HepG2 (cell line): ENCODE measurements around the gene C20orf144. TPM values are rescaled to one million over a fixed set of nuclear protein-coding genes. Genes with fewer than 3 reads are reported as not detected.

ENCODE experiments used
- CEBPB ChIP-seq: IDR thresholded peaks from 2 replicates; pipeline ENCODE4 v1.6.1; 2011; ENCODE audit warnings: low read depth, low read length, improper control_type of control experiment, borderline replicate concordance
- FOXA1 ChIP-seq, 2 experiments: fragments of 450-650 bp in 1 of 2; sonication (generic) in 1 of 2; formaldehyde crosslinking in 1 of 2; IDR thresholded peaks; 2 replicates each; pipeline versions ENCODE4 v1.4.0 to v1.6.1; 2016 to 2020; ENCODE audit warnings: missing genetic modification reagents in 1 of 2
- GLI4 ChIP-seq: sonication (generic); formaldehyde crosslinking; IDR thresholded peaks from 2 replicates; pipeline ENCODE4 v1.5.1; 2020; ENCODE audit warnings: missing genetic modification reagents, mild to moderate bottlenecking, moderate library complexity, borderline replicate concordance
- KDM4B ChIP-seq: sonication (generic); formaldehyde crosslinking; IDR thresholded peaks from 2 replicates; pipeline ENCODE4 v1.4.0; 2020; ENCODE audit warnings: missing genetic modification reagents
- MBD4 ChIP-seq: IDR thresholded peaks from 2 replicates; pipeline ENCODE4 v1.6.1; 2012; ENCODE audit warnings: low read length, inconsistent platforms, borderline replicate concordance
- MXD4 ChIP-seq: IDR thresholded peaks from 2 replicates; pipeline ENCODE4 v1.6.1; 2016; ENCODE audit warnings: mild to moderate bottlenecking, missing biosample characterization, missing genetic modification reagents
- MXI1 ChIP-seq: IDR thresholded peaks from 3 replicates; pipeline ENCODE4 v1.6.1; 2012; ENCODE audit warnings: low read depth, low read length, inconsistent platforms, borderline replicate concordance
- NFRKB ChIP-seq: fragments of 450-650 bp; IDR thresholded peaks from 2 replicates; pipeline ENCODE4 v1.6.1; 2017
- NR2C2 ChIP-seq: sonication (generic); formaldehyde crosslinking; IDR thresholded peaks from 2 replicates; pipeline ENCODE4 v1.4.0; 2020; ENCODE audit warnings: missing genetic modification reagents, mild to moderate bottlenecking, moderate library complexity, borderline replicate concordance
- POLR2A ChIP-seq, 2 experiments: IDR thresholded peaks; 2 replicates each; pipeline ENCODE4 v1.6.1; 2011; ENCODE audit warnings: low read depth in 2 of 2, low read length in 2 of 2, mild to moderate bottlenecking in 1 of 2, moderate library complexity in 1 of 2; ENCODE audit not compliant: insufficient read depth in 1 of 2
- TGIF2 ChIP-seq: IDR thresholded peaks from 2 replicates; pipeline ENCODE4 v1.6.1; 2016; ENCODE audit warnings: control low read depth, missing compliant biosample characterization
- TSC22D2 ChIP-seq: sonication (generic); formaldehyde crosslinking; IDR thresholded peaks from 2 replicates; pipeline ENCODE4 v1.5.1; 2020; ENCODE audit warnings: missing genetic modification reagents, mild to moderate bottlenecking, borderline replicate concordance
- ZNF350 ChIP-seq: sonication (generic); formaldehyde crosslinking; IDR thresholded peaks from 2 replicates; pipeline ENCODE4 v1.4.0; 2020; ENCODE audit warnings: mild to moderate bottlenecking, low read depth, missing genetic modification reagents, borderline replicate concordance
- ZNF431 ChIP-seq: sonication (generic); formaldehyde crosslinking; IDR thresholded peaks from 2 replicates; pipeline ENCODE4 v1.9.0; 2022; ENCODE audit warnings: missing genetic modification reagents, low read depth, mild to moderate bottlenecking, borderline replicate concordance
- ZNF616 ChIP-seq: sonication (generic); formaldehyde crosslinking; IDR thresholded peaks from 2 replicates; pipeline ENCODE4 v1.5.0; 2020; ENCODE audit warnings: low read depth, mild to moderate bottlenecking, missing genetic modification reagents
- ZNF878 ChIP-seq: sonication (generic); formaldehyde crosslinking; IDR thresholded peaks from 2 replicates; pipeline ENCODE4 v1.8.1; 2023; ENCODE audit warnings: mild to moderate bottlenecking, missing genetic modification reagents, moderate library complexity
- polyA plus RNA-seq, 8 experiments: library from polyadenylated mRNA; depleted of rRNA in 3 of 8; stranded (reverse) in 7 of 8; unstranded in 1 of 8; fragments of >200 nt; fragmentation: Illumina TruSeq in 4 of 8; extraction: Trizol in 4 of 8; gene quantifications; 2 replicates each; pipeline versions ENCODE4 v1.2.1 to v1.2.3, GENCODE V29; 2011 to 2016; ENCODE audit warnings: low read depth in 4 of 8, missing spikeins in 1 of 8, mixed read lengths in 1 of 8; ENCODE audit not compliant: insufficient read depth in 1 of 8
- total RNA-seq, 5 experiments: library from RNA; depleted of rRNA; stranded (reverse); fragments of >200 nt; fragmentation: Illumina TruSeq; extraction: Trizol; gene quantifications; 2 replicates each; pipeline ENCODE4 v1.2.3, GENCODE V29; 2016; ENCODE audit warnings: low read depth in 1 of 5
- TF ChIP-seq, protein P1 (sequence below): sonication (generic); formaldehyde crosslinking; IDR thresholded peaks from 2 replicates; pipeline ENCODE4 v1.4.0; 2020; ENCODE audit warnings: missing genetic modification reagents, borderline replicate concordance
- TF ChIP-seq, protein P2 (sequence below): sonication (generic); formaldehyde crosslinking; IDR thresholded peaks from 2 replicates; pipeline ENCODE4 v1.5.0; 2020; ENCODE audit warnings: missing genetic modification reagents, mild to moderate bottlenecking, borderline replicate concordance
- TF ChIP-seq, protein P3 (sequence below): IDR thresholded peaks from 2 replicates; pipeline ENCODE4 v1.6.1; 2016; ENCODE audit warnings: mild to moderate bottlenecking
- TF ChIP-seq, protein P4 (sequence below): sonication (generic); formaldehyde crosslinking; IDR thresholded peaks from 2 replicates; pipeline ENCODE4 v1.5.0; 2020; ENCODE audit warnings: mild to moderate bottlenecking, low read depth, missing genetic modification reagents, borderline replicate concordance
- TF ChIP-seq, protein P5 (sequence below): sonication (generic); formaldehyde crosslinking; IDR thresholded peaks from 2 replicates; pipeline ENCODE4 v1.4.0; 2020; ENCODE audit warnings: missing genetic modification reagents, mild to moderate bottlenecking, borderline replicate concordance

C20orf144 gene
- total and polyA plus RNA-seq, 2 of the 13 experiments (the other 11 are each of a cell fraction or from before 2014, with no cell fraction given): 0.09 to 0.16 TPM

DNA sequence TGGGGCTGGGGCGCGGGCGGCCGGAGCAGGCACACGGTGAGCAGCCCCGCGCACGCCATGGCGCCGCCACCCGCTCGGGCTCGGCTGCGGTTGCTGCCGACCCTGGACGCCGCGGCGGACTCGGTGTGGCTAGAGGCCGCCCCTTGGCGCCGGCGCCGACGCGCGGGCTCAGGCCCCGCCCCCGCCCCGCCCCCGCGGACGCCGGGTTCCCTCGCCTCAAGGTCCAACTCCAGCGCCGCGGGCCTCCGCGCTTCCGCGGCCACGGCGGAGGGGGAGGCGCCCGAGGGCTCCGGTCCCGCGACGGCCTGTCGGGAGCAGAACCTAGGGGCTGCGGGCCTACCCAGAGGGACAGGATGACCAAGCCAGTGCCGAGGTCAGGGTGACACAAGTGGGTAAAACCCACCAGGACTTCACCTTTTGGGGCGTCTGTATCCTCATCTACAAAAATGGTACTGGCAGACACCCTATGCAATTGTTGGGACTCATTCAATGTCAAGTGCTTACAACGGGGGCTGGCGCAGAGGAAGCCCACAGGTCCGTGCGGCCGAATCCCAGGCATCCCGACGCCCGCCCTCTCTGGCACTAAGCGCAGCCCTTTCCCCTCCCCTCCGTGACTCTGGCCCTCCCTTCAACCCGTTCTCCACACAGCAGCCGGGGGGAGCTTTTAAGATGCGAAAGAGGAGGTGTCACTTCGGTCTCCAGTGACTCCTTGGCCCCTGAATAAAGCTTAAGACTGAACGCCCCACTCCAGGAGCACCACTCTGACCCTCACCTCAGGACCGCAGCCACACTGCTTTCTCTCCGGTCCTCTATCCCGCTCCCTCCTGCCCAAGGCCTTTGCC, 12.4 kb downstream of the C20orf144 start, which contains the start of gene NECAB3 (continued):
- peak; percentile 87; the same call in 2 of the 3 replicates for TF ChIP-seq MXI1
- TF ChIP-seq, protein P1, sequence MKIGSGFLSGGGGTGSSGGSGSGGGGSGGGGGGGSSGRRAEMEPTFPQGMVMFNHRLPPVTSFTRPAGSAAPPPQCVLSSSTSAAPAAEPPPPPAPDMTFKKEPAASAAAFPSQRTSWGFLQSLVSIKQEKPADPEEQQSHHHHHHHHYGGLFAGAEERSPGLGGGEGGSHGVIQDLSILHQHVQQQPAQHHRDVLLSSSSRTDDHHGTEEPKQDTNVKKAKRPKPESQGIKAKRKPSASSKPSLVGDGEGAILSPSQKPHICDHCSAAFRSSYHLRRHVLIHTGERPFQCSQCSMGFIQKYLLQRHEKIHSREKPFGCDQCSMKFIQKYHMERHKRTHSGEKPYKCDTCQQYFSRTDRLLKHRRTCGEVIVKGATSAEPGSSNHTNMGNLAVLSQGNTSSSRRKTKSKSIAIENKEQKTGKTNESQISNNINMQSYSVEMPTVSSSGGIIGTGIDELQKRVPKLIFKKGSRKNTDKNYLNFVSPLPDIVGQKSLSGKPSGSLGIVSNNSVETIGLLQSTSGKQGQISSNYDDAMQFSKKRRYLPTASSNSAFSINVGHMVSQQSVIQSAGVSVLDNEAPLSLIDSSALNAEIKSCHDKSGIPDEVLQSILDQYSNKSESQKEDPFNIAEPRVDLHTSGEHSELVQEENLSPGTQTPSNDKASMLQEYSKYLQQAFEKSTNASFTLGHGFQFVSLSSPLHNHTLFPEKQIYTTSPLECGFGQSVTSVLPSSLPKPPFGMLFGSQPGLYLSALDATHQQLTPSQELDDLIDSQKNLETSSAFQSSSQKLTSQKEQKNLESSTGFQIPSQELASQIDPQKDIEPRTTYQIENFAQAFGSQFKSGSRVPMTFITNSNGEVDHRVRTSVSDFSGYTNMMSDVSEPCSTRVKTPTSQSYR (CRISPR knock-in tag): peak; percentile 13; the same call in 1 of the 2 replicates
- TF ChIP-seq, protein P2, sequence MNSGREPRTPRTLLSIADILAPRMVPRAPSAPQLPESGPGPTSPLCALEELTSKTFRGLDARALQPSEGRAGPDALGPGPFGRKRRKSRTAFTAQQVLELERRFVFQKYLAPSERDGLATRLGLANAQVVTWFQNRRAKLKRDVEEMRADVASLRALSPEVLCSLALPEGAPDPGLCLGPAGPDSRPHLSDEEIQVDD (CRISPR knock-in tag): no peak
- TF ChIP-seq MXD4 (CRISPR knock-in tag): peak; percentile 69
- TF ChIP-seq CEBPB: no peak
- peak; percentile 80 for TF ChIP-seq ZNF350 (CRISPR knock-in tag)
- no peak for TF ChIP-seq TSC22D2 (CRISPR knock-in tag)
- peak; percentile 68 to 92 for TF ChIP-seq POLR2A (IDR thresholded peaks at IDR 0.05; ENCODE audit: insufficient read depth in 1 of 2, low read depth in 2 of 2, low read length in 2 of 2)
- 0 out of 2 replicates have a peak, but pooled peaks have one; percentile 30 for TF ChIP-seq ZNF616 (CRISPR knock-in tag)
- TF ChIP-seq KDM4B (CRISPR knock-in tag): peak; percentile 65; the same call in 1 of the 2 replicates
- TF ChIP-seq, protein P3, sequence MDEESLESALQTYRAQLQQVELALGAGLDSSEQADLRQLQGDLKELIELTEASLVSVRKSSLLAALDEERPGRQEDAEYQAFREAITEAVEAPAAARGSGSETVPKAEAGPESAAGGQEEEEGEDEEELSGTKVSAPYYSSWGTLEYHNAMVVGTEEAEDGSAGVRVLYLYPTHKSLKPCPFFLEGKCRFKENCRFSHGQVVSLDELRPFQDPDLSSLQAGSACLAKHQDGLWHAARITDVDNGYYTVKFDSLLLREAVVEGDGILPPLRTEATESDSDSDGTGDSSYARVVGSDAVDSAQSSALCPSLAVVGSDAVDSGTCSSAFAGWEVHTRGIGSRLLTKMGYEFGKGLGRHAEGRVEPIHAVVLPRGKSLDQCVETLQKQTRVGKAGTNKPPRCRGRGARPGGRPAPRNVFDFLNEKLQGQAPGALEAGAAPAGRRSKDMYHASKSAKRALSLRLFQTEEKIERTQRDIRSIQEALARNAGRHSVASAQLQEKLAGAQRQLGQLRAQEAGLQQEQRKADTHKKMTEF (CRISPR knock-in tag): peak; percentile 84
- TF ChIP-seq, protein P4, sequence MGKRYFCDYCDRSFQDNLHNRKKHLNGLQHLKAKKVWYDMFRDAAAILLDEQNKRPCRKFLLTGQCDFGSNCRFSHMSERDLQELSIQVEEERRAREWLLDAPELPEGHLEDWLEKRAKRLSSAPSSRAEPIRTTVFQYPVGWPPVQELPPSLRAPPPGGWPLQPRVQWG: no peak
- TF ChIP-seq ZNF878 (CRISPR knock-in tag): no peak
- 0 out of 2 replicates have a peak, but pooled peaks have one; percentile 3 for TF ChIP-seq ZNF431
- TF ChIP-seq NR2C2 (CRISPR knock-in tag): peak; percentile 74
- TF ChIP-seq NFRKB: no peak
- TF ChIP-seq GLI4: peak; percentile 62
- peak; percentile 73 for TF ChIP-seq TGIF2
- TF ChIP-seq MBD4: no peak
- no peak for TF ChIP-seq FOXA1 (IDR thresholded peaks at IDR 0.05)
- no peak for TF ChIP-seq FOXA1 (CRISPR knock-in tag; IDR thresholded peaks at IDR 0.05)
- TF ChIP-seq, protein P5, sequence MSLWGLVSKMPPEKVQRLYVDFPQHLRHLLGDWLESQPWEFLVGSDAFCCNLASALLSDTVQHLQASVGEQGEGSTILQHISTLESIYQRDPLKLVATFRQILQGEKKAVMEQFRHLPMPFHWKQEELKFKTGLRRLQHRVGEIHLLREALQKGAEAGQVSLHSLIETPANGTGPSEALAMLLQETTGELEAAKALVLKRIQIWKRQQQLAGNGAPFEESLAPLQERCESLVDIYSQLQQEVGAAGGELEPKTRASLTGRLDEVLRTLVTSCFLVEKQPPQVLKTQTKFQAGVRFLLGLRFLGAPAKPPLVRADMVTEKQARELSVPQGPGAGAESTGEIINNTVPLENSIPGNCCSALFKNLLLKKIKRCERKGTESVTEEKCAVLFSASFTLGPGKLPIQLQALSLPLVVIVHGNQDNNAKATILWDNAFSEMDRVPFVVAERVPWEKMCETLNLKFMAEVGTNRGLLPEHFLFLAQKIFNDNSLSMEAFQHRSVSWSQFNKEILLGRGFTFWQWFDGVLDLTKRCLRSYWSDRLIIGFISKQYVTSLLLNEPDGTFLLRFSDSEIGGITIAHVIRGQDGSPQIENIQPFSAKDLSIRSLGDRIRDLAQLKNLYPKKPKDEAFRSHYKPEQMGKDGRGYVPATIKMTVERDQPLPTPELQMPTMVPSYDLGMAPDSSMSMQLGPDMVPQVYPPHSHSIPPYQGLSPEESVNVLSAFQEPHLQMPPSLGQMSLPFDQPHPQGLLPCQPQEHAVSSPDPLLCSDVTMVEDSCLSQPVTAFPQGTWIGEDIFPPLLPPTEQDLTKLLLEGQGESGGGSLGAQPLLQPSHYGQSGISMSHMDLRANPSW: peak; percentile 15; the same call in 1 of the 2 replicates
